HL-60 (cell line): ENCODE measurements around the gene SUCNR1.

Source experiments
- DNase-seq, 2 experiments: peaks; one replicate each; pipeline ENCODE4 v3.0.0-alpha.2; 2010 to 2020; ENCODE audit warnings: low read depth in 1 of 2, low spot score in 1 of 2
- H3K27ac ChIP-seq: fragments of 250-450 bp; sonication (Bioruptor Pico); replicated peaks from 2 replicates; pipeline ENCODE4 v1.5.1; 2020; ENCODE audit warnings: mild to moderate bottlenecking, moderate library complexity
- H3K27me3 ChIP-seq: fragments of 250-450 bp; sonication (Bioruptor Pico); 2 replicates; pipeline ENCODE4 v1.5.1; 2021; ENCODE audit warnings: mild to moderate bottlenecking, moderate library complexity; ENCODE audit not compliant: insufficient read depth, poor library complexity, severe bottlenecking
- H3K4me3 ChIP-seq: replicated peaks from 2 replicates; pipeline ENCODE4 v1.5.1; 2011; ENCODE audit warnings: mild to moderate bottlenecking, control low read depth, low read length; ENCODE audit not compliant: insufficient read depth
- CTCF ChIP-seq: IDR thresholded peaks from one replicate; pipeline ENCODE4 v1.5.1; 2011; ENCODE audit warnings: low read length, control low read depth, inconsistent platforms; ENCODE audit not compliant: insufficient read depth
- GABPA ChIP-seq: IDR thresholded peaks from 2 replicates; pipeline ENCODE4 v1.6.1; 2012; ENCODE audit warnings: low read depth
- POLR2AphosphoS5 ChIP-seq: IDR thresholded peaks from 2 replicates; pipeline ENCODE4 v1.6.1; 2012; ENCODE audit warnings: low read depth
- REST ChIP-seq: IDR thresholded peaks from 2 replicates; pipeline ENCODE4 v1.6.1; 2012; ENCODE audit warnings: low read depth; ENCODE audit not compliant: insufficient replicate concordance
- SPI1 ChIP-seq: IDR thresholded peaks from 2 replicates; pipeline ENCODE4 v1.6.1; 2012; ENCODE audit warnings: low read depth, mild to moderate bottlenecking, borderline replicate concordance

SUCNR1 gene

DNA sequence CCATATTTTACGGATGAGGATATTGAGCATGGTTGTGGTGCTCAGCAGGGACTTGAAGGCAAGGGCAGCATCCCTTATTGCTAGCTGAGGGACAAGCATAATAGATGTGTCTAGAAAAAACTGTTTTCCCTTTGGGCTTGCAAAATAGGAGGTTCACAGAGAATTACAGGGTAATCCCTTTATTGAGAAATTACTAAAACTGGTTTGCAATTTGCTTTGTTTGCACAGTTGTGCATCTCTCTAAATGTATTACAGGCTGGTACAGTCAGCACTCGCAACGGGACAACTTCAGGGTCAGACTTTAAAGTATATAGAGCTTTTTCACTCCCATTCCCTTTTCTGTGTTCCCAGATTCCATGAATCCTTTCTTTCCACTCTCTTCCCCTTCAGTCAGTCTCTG, 51.3 kb downstream of the SUCNR1 start:
- no peak for TF ChIP-seq REST
- TF ChIP-seq SPI1, result no peak
- no peak for TF ChIP-seq GABPA
- no peak for TF ChIP-seq POLR2AphosphoS5
- no peak for TF ChIP-seq CTCF
- H3K27me3 ChIP-seq, result no peaks in the 10 kb centered on the region

DNA sequence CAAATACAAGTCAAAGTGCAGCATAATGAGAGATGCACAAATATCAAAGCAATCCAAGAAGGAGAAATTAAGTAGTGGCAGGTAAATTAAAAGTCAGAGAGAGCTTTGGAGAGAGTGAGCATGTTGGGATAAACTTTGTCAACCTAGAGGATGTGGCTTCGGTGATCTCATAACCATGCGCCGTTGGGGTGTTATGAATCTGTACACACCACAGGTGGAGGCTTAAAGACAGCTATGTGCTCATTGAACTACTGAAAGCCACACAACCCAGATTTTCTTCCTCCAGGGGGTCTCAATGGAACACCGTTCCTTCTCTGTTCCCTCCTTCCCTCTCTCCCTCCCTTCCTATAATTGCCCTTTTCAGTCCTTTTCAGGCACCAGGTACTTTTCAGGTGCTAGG, 52.0 kb downstream of the SUCNR1 start:
- no peak for DNase-seq
- Histone ChIP-seq H3K27me3 (no peaks in the 10 kb centered on the region), H3K4me3 (no peak overlapping the region), H3K27ac (no peak overlapping the region)
- no peak for TF ChIP-seq POLR2AphosphoS5
- no peak for TF ChIP-seq CTCF
- no peak for TF ChIP-seq SPI1
- no peak for TF ChIP-seq REST
- no peak for TF ChIP-seq GABPA

More for the DNA sequence above, 51.3 kb downstream of the SUCNR1 start:
- no peak overlapping the region for H3K4me3 ChIP-seq
- H3K27ac ChIP-seq, result no peak overlapping the region
- DNase-seq, result no peak

DNA sequence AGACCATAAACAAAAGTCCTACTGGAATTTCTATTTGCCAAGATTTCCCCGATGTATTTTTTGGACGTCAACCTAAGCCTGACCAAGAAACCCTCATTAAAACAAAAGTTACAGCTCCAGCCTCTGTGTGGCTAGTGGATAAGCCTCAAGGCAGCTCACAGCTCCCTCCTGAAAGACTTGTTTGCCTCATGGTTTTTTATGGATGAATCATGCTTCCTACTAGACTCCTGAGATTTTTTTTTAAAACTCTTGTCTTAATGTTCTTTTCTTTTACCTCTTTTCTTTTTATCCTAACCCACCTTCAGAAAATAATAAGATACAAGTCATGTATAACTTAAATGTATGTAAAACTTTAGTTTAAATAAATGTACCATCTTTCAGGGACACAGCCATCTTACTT, 52.4 kb downstream of the SUCNR1 start:
- Histone ChIP-seq H3K4me3 (no peak overlapping the region), H3K27ac (no peak overlapping the region)

More for the DNA sequence above, 52.4 kb downstream of the SUCNR1 start:
- H3K27me3 ChIP-seq, result no peaks in the 10 kb centered on the region
- no peak for DNase-seq
- TF ChIP-seq REST, result no peak
- TF ChIP-seq SPI1, result no peak
- TF ChIP-seq POLR2AphosphoS5, result no peak
- no peak for TF ChIP-seq GABPA
- TF ChIP-seq CTCF, result no peak
